HG02981 (cell line): ENCODE measurements around the gene KRTAP10-5.
"Not testable (repeated sequence)": the region's sequence is repeated elsewhere in the genome, so short reads cannot be mapped to it uniquely, and the experiment has no call there.

ENCODE experiments used
- ATAC-seq: cut with Tn5 transposase; IDR thresholded peaks from one replicate; pipeline ENCODE4 v1.9.1; 2021; ENCODE audit warnings: mild to moderate bottlenecking, moderate library complexity; ENCODE audit not compliant: unreplicated experiment

Gene KRTAP10-5, protein sequence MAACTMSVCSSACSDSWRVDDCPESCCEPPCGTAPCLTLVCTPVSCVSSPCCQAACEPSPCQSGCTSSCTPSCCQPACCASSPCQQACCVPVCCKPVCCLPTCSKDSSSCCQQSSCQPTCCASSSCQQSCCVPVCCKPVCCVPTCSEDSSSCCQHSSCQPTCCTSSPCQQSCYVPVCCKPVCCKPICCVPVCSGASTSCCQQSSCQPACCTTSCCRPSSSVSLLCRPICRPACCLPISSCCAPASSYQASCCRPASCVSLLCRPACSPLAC

DNA sequence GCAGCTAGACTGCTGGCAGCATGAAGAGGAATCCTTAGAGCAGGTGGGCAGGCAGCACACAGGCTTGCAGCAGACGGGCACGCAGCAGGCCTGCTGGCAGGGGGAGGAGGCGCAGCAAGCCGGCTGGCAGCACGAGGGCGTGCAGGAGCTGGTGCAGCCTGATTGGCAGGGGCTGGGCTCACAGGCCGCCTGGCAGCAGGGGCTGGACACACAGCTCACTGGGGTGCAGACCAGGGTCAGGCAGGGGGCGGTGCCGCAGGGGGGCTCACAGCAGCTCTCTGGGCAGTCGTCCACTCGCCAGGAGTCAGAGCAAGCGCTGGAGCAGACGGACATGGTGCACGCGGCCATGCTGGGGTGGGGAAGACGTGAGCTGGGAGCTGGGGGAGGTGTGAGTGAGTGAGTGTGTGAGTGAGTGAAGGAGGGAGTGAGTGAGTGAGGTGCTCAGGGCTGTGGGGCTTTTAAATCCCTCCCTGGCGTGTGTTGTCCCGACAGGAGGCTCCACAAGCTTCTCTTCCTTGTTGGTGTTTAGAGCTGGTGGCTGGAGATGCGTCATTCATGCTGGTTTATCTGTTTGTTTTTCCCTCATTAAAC is at the start of gene KRTAP10-5:
Gene KRTAP10-5 (minus strand): TSS at position 374 of the 591 bp plus-strand sequence. CDS start 26 bp downstream, at position 348.
- ATAC-seq: not testable (repeated sequence)

DNA sequence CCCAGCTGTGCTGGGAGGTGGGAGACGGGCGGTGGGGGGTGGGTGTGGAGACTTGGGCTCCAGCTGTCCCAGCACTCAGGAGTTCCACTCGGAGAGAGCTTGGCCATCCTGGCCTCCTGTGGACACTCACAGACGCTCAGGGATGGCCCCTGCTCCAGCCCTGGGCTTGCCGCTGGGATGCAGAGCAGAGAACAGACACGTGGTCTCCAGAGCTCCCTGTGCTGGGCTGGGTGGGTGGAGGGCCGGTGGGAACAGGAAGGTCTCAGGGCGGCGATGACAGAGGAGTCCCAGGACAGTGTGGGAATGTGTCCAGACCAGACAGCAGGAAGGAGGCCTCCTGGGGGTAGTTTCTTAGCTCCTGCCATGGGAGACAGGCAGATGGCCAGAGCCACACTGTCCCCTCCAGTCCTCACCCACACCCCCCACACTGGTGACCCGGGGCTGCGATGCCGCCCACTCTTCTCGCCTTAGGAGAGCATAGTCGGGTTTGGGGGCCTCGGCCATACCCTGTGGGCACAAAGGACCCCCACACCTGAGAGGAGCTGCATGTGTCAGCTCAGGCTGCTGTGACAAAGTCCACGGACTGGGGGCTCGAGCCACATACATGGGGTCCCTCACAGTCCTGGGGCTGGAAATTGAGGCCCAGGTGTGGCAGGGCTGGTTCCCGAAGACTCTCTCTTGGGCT is 48.4 kb upstream of the KRTAP10-5 start:
- no peak for ATAC-seq

DNA sequence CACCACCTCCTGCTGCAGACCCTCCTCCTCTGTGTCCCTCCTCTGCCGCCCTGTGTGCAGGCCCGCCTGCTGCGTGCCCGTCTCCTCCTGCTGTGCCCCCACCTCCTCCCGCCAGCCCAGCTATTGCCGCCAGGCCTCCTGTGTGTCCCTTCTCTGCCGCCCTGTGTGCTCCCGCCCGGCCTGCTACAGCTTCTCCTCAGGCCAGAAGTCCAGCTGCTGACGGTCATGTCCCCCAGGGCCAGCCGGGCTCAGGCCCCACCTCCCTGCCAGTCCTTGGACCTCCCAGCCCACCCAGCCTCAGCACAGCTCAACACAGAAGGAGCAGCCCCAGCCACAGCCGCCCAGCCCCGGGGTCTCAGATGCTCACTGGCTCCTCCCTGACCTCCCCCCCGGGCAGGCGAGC is 47.4 kb upstream of the KRTAP10-5 start:
- not testable (repeated sequence) for ATAC-seq

DNA sequence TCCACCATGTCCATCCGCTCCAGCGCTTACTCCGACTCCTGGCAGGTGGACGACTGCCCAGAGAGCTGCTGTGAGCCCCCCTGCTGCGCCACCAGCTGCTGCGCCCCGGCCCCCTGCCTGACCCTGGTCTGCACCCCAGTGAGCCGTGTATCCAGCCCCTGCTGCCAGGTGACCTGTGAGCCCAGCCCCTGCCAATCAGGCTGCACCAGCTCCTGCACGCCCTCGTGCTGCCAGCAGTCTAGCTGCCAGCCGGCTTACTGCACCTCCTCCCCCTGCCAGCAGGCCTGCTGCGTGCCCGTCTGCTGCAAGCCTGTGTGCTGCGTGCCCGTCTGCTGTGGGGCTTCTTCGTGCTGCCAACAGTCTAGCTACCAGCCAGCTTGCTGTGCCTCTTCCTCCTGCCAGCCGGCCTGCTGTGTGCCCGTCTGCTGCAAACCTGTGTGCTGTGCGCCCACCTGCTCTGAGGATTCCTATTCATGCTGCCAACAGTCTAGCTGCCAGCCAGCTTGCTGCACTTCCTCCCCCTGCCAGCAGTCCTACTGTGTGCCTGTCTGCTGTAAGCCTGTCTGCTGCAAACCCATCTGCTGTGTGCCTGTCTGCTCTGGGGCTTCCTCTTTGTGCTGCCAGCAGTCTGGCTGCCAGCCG is 46.9 kb upstream of the KRTAP10-5 start:
- not testable (repeated sequence) for ATAC-seq

DNA sequence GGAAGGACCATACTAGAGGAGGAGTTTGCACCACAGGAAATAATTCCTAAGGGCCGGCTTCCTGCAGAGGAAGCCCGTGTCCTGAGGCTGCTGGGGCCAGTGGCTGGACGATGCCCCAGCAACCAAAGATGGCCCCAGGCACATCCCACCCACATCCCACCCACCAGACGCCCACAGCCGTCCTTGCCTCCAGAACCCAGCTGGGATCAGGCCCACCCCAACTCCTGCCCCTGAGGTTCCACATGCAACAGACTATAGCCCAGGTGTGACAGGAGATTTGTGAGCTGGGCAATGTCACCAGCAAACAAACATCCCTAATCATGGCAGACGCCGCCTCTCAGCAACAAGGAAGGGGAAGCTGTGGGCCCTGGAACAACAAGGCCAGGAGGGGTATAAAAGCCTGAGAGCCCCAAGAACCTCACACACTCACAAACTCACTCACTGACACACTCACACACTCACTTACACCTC is 46.3 kb upstream of the KRTAP10-5 start, which contains the start of gene KRTAP10-9:
Gene KRTAP10-9 (plus strand): TSS at position 421 of the 471 bp plus-strand sequence. CDS start 79 bp downstream, outside the sequence.
- no peak for ATAC-seq

DNA sequence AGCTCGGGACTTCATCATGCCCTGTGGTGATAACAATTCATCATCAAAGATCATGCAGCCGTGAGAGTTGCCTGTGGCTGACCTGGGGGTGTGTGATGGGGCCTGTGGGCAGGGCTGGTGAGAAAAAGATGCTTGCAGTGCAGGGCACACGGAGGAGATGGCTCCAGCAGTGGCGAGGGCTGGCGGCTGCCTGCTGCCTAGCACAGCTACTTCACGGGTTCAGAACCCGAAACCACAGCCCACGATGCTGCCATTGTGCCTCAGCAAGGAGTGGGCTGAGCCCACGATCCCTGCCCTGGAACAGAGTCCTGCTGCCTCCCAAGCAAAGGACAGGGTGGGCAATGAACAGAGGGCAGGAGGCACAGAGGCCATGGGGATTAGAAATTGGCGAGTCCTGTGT is 45.9 kb upstream of the KRTAP10-5 start:
- no peak for ATAC-seq

DNA sequence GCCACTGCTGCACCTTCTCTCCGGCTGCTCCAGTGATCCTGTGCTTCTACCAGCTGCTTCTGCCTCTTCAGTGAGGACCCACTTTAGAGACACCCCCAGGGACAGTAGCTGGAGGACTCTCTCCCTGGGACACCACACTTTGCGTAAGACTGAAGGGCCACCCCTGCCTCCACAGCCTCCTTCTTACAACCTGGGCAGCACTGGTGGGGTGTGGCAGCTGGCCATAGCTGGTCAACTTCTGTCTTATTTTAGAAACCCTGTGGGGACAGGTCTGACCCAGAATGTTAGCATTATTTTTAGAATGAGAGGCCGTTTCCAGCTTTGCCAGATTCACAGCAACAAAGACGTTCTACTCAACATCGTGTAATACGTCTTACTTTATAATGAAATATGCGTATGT is 45.4 kb upstream of the KRTAP10-5 start:
- ATAC-seq: no peak

DNA sequence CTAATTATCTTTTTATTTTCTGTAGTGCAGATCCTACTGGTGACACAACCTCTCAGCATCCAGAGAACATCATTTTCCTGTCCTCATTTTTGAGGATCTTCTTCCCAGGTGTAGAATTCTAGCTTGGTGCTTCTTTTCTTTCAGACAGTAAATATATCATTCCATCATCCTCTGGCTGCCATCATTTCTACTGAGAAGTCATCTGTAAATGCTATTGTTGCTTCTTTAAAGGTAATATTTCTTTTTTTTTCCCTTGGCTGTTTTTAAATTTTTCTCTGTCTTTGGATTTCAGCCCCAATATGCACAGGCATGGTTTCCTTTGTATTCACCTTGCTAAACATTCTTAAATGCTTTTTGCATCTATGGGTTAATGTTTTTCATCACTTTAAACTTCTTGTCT is 43.2 kb upstream of the KRTAP10-5 start:
- ATAC-seq: no peak

DNA sequence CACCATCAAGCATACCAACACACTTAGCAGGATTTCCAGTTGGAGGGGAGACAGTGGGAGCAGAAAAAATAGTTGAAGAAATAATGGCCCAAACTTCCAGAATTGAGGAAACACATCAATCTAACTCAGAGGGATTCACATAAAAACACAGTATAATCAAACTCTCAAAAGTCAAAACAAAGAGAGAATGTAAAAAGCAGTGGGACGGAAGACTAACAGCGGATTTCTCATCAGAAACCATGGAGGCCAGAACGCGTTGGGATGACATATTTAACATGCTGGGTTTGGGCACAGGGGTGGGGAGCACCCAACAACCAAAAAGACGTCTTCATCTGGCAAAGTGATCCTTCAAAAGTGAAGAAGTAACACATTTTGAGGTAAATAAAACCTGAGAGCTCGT is 39.5 kb upstream of the KRTAP10-5 start:
- no peak for ATAC-seq

DNA sequence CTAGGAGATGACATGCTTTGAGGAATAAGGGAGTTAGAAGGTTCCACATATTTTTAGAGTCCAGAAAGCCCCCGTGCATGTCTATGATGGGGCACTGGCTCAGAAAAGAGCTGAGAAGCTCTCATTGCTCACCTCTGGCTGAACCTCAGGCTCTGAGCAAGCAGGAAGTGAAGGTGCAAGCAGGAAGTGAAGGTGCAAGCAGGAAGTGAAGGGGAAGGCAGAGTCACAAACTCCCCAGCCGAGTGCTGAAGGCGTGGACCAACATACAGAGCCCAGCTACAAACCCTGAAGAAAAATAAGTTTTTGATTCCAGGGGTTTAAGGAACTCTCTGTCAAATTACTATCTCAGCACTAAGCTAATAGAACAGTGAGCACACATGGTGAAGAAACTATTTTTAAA is 38.5 kb upstream of the KRTAP10-5 start:
- ATAC-seq: no peak

DNA sequence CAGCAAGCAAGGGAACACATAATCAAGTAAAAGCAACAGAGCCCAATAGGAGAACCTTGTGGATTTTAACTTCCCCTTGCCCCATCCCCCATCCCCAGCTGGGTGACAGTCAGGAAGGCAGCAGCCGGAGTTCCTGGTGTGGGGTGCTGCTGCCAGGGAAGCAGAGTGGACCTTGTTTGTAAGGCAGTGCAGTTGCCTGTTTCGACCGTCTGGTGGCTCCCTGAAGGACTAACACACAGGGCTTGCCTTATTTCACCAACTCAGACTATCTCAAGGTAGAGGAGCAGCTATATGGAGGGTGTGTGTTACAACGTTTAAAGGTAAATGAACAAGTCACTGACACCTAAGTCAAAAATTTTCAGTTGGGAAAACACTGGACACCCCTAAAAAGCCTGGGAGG is 38.1 kb upstream of the KRTAP10-5 start:
- no peak for ATAC-seq

DNA sequence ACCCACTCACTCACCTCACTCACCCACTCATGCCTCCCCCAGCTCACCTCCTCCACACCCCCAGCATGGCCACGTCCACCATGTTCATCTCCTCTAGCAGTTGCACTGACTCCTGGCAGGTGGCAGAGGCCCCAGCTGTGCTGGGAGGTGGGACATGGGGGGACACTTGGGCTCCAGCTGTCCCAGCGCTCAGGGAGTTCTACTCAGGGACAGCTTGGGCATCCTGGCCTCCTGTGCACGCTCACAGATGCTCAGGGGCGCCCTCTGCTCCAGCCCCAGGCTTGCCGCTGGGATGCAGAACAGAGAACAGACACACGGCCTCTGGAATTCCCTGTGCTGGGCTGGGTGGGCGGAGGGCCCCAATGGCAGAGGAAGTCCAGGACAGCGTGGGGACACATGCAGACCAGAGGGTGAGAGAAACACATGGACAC is 36.7 kb upstream of the KRTAP10-5 start:
- no peak for ATAC-seq

DNA sequence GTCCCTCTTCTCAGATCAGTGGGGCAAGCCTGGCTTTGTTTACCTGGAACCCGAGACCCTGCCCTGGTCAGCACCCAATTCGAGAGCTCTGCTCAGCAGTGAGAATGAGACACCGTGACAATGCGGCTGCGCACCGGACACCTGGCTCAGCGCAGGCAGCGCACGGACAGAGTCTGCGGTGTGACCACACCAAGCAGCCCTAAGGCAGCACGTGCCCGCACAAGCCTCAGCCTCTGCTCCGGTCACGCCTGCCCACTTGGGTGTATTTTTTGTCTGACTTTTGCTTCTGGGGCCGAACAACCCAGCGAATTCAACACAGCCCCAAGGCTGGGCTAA is 36.2 kb upstream of the KRTAP10-5 start:
- ATAC-seq: no peak

DNA sequence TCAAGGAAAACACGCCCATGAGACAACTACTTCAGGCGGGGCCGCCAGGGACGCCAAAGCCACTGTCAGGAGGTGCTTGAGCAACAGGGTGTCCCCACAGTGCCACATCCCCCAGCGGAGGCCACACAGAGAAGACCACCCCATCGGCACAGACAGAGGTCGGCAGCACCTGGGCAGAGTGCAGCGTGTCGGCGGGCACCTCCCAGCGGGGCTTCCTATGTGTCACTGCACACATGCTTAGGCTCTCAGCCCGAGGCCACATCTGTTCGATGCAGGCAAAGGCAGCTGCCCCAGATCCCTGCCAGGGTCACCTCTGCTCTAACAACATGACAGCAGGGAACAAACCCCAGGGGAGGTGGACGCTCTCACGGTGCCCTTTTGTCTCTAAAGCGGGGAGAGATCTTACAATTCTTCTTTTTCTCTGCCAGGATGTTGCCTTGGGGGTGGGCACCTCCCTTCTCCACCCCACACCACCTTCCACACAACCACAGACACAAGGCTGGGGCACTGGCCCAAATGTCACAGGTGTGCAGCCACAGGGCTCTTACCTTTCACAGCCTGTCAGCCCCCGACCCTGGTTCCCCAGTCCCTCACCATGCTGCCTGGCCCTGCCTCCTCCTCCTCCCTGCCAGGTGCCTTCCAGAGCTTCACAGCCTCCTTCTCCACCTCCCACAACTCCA is 35.6 kb upstream of the KRTAP10-5 start:
- ATAC-seq: no peak

DNA sequence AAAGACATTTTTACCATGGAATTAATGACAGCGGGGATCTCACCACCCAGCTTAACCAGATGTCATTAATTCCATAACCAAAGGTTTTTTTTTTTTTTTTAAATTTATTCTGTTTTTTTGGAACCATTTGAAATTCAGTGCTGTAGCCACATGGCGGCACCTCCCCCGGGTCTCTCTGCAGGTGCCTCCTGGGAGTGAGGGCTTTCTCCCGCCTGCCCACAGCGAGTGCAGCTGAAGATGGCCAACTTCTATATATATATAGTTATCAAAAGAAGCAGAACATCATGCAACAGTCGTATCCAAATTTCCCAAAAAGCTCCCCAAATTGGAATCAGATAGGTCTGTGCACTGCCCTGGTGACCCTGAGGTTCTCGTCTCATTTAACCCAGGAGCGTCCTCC is 35.1 kb upstream of the KRTAP10-5 start:
- ATAC-seq: no peak

DNA sequence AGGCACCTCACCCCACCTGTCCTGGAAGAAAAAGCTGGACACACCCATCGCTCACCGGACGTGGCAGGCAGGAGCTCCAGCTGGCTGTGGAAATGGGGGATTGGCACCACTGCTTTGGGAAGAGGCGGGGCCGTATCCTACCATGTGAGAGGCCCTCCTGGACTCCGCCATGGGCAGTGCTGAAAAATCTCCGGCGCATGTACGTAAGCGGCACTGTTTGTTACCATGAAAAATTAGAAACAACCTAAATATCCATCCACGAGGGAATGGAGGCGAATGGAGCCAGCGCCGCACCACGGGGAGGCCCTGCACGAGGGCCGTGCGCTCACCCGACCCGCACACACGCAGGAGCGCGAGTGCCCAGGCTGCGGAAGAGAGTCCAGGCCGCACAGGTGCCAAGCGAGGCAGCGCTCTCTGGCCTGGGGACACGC is 34.6 kb upstream of the KRTAP10-5 start:
- ATAC-seq: no peak

DNA sequence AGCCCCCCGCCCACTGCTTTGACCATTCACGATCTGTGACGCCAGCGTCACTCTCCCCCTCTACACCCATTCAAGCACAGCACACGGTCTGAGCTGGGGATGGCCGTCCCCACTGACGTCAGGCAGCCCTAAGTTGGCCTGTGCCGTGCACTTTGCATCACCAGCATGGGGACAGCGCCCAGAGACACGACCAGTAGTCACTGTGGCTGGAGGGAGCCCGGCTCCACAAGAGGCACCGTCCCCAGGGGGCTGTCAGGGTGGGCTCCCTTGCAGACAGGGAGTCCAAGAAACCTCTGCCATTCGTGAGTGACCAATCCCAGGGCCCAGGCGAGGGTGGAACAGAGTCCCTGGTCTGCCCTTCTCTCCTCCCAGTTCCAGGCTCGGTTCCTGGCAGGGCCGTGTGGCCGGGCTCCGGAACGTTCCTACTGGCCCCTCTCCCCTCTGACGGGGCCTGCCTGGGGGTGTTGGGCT is 33.8 kb upstream of the KRTAP10-5 start:
- no peak for ATAC-seq

DNA sequence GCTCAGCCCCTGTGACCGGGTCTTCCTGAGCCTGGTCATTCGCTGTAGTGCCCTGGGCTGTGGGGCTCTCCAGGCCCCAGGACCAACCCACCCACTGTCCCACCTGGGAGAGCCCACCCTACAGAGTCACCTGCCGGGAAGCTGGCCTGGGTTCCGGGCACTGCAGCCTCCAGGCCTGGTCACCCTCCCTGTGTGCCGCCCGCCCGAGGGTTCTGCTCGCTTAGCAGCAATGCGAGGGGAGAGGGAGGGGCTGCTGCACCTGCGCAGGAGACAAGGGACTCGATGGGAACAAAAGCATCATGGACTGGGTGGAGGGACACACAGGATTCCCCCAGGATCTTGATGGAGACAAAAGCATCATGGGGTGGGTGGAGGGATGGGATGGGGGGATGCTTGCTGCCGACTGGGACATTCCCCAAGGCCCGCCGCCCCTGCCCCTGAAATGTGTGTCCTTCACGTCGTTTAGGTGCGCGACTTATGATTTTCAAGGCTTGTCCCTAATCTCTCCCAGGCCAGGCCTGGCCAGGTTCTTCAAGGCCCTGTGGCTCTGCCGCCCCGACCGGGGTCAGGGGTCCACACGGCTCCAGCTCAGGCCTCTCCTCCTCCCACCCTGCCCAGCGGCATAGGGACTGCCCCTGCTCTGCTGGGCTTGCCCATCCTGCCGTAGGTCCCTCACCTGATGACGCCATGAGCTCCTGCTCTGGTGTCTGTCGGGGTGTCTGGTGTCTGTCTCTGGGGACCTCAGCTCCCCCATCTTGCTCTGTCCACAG is 33.2 kb upstream of the KRTAP10-5 start:
- no peak for ATAC-seq

DNA sequence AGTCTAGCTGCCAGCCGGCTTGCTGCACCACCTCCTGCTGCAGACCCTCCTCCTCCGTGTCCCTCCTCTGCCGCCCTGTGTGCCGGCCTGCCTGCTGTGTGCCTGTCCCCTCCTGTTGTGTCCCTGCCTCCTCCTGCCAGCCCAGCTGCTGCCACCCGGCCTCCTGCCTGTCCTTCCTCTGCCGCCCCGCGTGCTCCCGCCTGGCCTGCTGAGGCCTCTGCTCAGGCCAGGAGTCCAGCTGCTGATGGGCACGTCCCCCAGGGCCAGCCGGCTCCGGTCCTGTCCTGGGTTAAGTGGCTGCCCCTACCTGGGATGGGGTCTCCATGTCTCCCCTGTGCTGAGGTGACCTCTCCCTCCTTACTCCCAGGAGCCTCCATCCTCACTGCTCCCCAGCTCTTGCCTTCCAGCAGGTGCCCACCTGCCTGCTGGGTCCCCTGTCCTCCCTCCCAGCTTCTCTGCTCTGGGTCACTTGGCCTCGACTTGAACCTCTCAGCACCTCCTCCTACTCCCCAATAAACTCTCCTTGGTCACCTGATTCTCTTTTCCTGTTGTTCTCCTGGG is 32.3 kb upstream of the KRTAP10-5 start:
- ATAC-seq: no peak

DNA sequence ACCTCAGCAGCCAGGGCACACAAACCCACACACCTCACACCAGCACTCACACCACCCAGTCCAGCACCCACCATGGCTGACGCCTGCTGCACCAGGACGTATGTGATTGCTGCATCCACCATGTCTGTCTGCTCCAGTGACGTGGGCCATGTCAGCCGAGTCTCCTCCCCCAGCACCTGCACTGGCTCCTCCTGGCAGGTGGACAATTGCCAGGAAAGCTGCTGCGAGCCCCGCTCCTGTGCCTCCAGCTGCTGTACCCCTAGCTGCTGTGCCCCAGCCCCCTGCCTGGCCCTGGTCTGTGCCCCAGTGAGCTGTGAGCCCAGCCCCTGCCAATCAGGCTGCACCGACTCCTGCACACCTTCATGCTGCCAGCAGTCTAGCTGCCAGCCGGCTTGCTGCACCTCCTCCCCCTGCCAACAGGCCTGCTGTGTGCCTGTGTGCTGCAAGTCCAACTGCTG is 31.7 kb upstream of the KRTAP10-5 start, which contains the start of gene KRTAP10-8:
Gene KRTAP10-8 (plus strand): TSS at position 51 of the 458 bp plus-strand sequence. CDS start 22 bp downstream, at position 73.
- ATAC-seq: no peak
